Keratinocyte (primary cell): ENCODE measurements around the gene ZC3H8. TPM values are rescaled to one million over a fixed set of nuclear protein-coding genes. Genes with fewer than 3 reads are reported as not detected.
A peak's percentile ranks its signal among the peaks of the same experiment; 100 is the strongest.

ENCODE experiments used
- DNase-seq: peaks from one replicate; pipeline ENCODE4 v3.0.0-alpha.2; 2011; ENCODE audit warnings: low read depth, missing footprints, low spot score
- FAIRE-seq: peaks from 2 replicates; lab custom pipeline; 2011; peaks lifted over from hg19 to GRCh38; lab: Jason Lieb, UNC
- H2AFZ ChIP-seq: 2 replicates; pipeline ENCODE4 v1.6.0; 2012; ENCODE audit warnings: low read length, control low read depth, inconsistent platforms; ENCODE audit not compliant: control insufficient read depth
- H3K27ac ChIP-seq: 2 replicates; pipeline ENCODE4 v1.5.1; 2011; ENCODE audit warnings: low read length; ENCODE audit not compliant: control insufficient read depth, insufficient read depth
- H3K27me3 ChIP-seq: 3 replicates; pipeline ENCODE4 v1.6.0; 2011; ENCODE audit warnings: low read length; ENCODE audit not compliant: control insufficient read depth, insufficient read depth; ENCODE audit errors: extremely low read depth
- H3K36me3 ChIP-seq, 2 experiments: 2 replicates in 1 of 2; 3 replicates in 1 of 2; pipeline ENCODE4 v1.5.1; 2011; ENCODE audit warnings: low read length in 2 of 2, mild to moderate bottlenecking in 1 of 2; ENCODE audit not compliant: control insufficient read depth in 2 of 2, insufficient read depth in 2 of 2; ENCODE audit errors: extremely low read depth in 1 of 2
- H3K4me1 ChIP-seq: 3 replicates; pipeline ENCODE4 v1.5.1; 2011; ENCODE audit warnings: low read length; ENCODE audit not compliant: control insufficient read depth, insufficient read depth; ENCODE audit errors: extremely low read depth
- H3K4me2 ChIP-seq: 3 replicates; pipeline ENCODE4 v1.6.0; 2011; ENCODE audit warnings: low read depth, low read length; ENCODE audit not compliant: control insufficient read depth, insufficient read depth; ENCODE audit errors: extremely low read depth
- H3K4me3 ChIP-seq, 3 experiments: fragments of 200-600 bp in 1 of 3; sonication (generic) in 1 of 3; 2 replicates in 2 of 3; 3 replicates in 1 of 3; pipeline ENCODE4 v1.5.1; 2011 to 2016; ENCODE audit warnings: low read length in 3 of 3, mild to moderate bottlenecking in 3 of 3, control low read depth in 2 of 3, inconsistent platforms in 1 of 3, low read depth in 1 of 3, mixed read lengths in 1 of 3, mixed run types in 1 of 3, moderate library complexity in 1 of 3; ENCODE audit not compliant: control insufficient read depth in 2 of 3, insufficient read depth in 2 of 3; ENCODE audit errors: extremely low read depth in 1 of 3
- H3K79me2 ChIP-seq: 2 replicates; pipeline ENCODE4 v1.6.0; 2012; ENCODE audit warnings: low read length; ENCODE audit not compliant: control insufficient read depth, insufficient read depth
- H3K9ac ChIP-seq: 3 replicates; pipeline ENCODE4 v1.6.0; 2011; ENCODE audit warnings: low read length; ENCODE audit not compliant: control insufficient read depth, insufficient read depth; ENCODE audit errors: extremely low read depth
- H3K9me1 ChIP-seq: 3 replicates; pipeline ENCODE4 v1.6.0; 2011; ENCODE audit warnings: low read length; ENCODE audit not compliant: control insufficient read depth, insufficient read depth; ENCODE audit errors: extremely low read depth
- H3K9me3 ChIP-seq: 2 replicates; pipeline ENCODE4 v1.5.1; 2012; ENCODE audit warnings: low read depth, low read length; ENCODE audit not compliant: control insufficient read depth
- H4K20me1 ChIP-seq: 3 replicates; pipeline ENCODE4 v1.6.0; 2011; ENCODE audit warnings: low read length; ENCODE audit not compliant: control insufficient read depth, insufficient read depth; ENCODE audit errors: extremely low read depth
- CTCF ChIP-seq, 3 experiments: IDR thresholded peaks in 1 of 3; conservative IDR thresholded peaks in 1 of 3; optimal IDR thresholded peaks in 1 of 3; 2 replicates in 2 of 3; 3 replicates in 1 of 3; pipeline versions ENCODE3 to v1.5.1; 2011; ENCODE audit warnings: low read length in 3 of 3, mild to moderate bottlenecking in 3 of 3, moderate library complexity in 2 of 3, control low read depth in 1 of 3, inconsistent platforms in 1 of 3; ENCODE audit not compliant: insufficient read depth in 2 of 3; ENCODE audit errors: extremely low read depth in 1 of 3
- EZH2 ChIP-seq: IDR thresholded peaks from one replicate; pipeline ENCODE4 v1.6.1; 2012; ENCODE audit warnings: inconsistent platforms, mild to moderate bottlenecking, low read length, moderate library complexity
- dilution Hi-C: fragments of 300-500 bp; cut with MboI; formaldehyde crosslinking; loops from one replicate; pipeline ENCODE4 v1.7.0; 2020; ENCODE audit warnings: low sequenced_read_pairs; ENCODE audit not compliant: extremely low pct_ligation_motif_present
- polyA plus RNA-seq, 5 experiments: library from polyadenylated mRNA; depleted of rRNA in 3 of 5; stranded (reverse) in 3 of 5; stranded (forward) in 1 of 5; unstranded in 1 of 5; fragments of >200 nt; gene quantifications; 1 replicate in 1 of 5; 2 replicates in 3 of 5; 3 replicates in 1 of 5; pipeline versions ENCODE4 v1.2.1 to v1.2.3, GENCODE V29; 2011 to 2012; ENCODE audit warnings: missing spikeins in 2 of 5, low read depth in 1 of 5, low replicate concordance in 1 of 5

ZC3H8 gene
- polyA plus RNA-seq, 1 donor (not counting 4 experiments of a cell fraction or from before 2014, with no cell fraction given): 11.4 TPM

- H4K20me1 ChIP-seq: no peaks in the 10 kb centered on the region
- no peak overlapping the region for H3K9ac ChIP-seq
- dilution Hi-C loops: no loop called here
- no peaks in the 10 kb centered on the region for H3K79me2 ChIP-seq
- no peak overlapping the region for H3K4me2 ChIP-seq
- no peak for DNase-seq
- H3K4me1 ChIP-seq: no peaks in the 10 kb centered on the region
- TF ChIP-seq EZH2 (no peak), CTCF (optimal IDR thresholded peaks at IDR 0.05 in 1 of 3, IDR thresholded peaks at IDR 0.05 in 1 of 3, conservative IDR thresholded peaks at IDR 0.05 in 1 of 3; ENCODE audit: extremely low read depth in 1 of 3, insufficient read depth in 2 of 3, low read length in 3 of 3) (no peak)
- no peaks in the 10 kb centered on the region for H3K36me3 ChIP-seq
- H3K9me3 ChIP-seq: no peaks in the 10 kb centered on the region
- no peak overlapping the region for H3K27ac ChIP-seq
- H2AFZ ChIP-seq: no peak overlapping the region
- H3K4me3 ChIP-seq: no peak overlapping the region
- no peak for FAIRE-seq
- H3K27me3 ChIP-seq: peaks cover 18% of the 10 kb centered on the region
- no peaks in the 10 kb centered on the region for H3K9me1 ChIP-seq
Observed at GRCh38 chr2:112182581-112183034, 72.2 kb downstream of the ZC3H8 start.

GRCh38 chr2:112181571-112182290, 73.1 kb downstream of the ZC3H8 start:
- peaks cover 18% of the 10 kb centered on the region for H3K27me3 ChIP-seq
- TF ChIP-seq CTCF (optimal IDR thresholded peaks at IDR 0.05 in 1 of 3, IDR thresholded peaks at IDR 0.05 in 1 of 3, conservative IDR thresholded peaks at IDR 0.05 in 1 of 3; ENCODE audit: extremely low read depth in 1 of 3, insufficient read depth in 2 of 3, low read length in 3 of 3): peak in 1 of 3 experiments; percentile 5
- peak; percentile 77 for TF ChIP-seq EZH2
- H3K4me2 ChIP-seq: peak overlapping the region; percentile 22
- no peak for FAIRE-seq
- no peaks in the 10 kb centered on the region for H4K20me1 ChIP-seq
- no peak for DNase-seq
- dilution Hi-C loops: no loop called here
- H3K9me1 ChIP-seq: no peaks in the 10 kb centered on the region
- no peak overlapping the region for H3K9ac ChIP-seq
- no peaks in the 10 kb centered on the region for H3K4me1 ChIP-seq
- no peak overlapping the region for H2AFZ ChIP-seq
- H3K4me3 ChIP-seq: no peak overlapping the region
- H3K36me3 ChIP-seq: no peaks in the 10 kb centered on the region
- no peaks in the 10 kb centered on the region for H3K9me3 ChIP-seq
- H3K27ac ChIP-seq: no peak overlapping the region
- H3K79me2 ChIP-seq: no peaks in the 10 kb centered on the region
